Progenitor cell of endocrine pancreas (in vitro differentiated cells): ENCODE measurements around the gene STX11. TPM values are rescaled to one million over a fixed set of nuclear protein-coding genes. Genes with fewer than 3 reads are reported as not detected.
"Not testable (repeated sequence)": the region's sequence is repeated elsewhere in the genome, so short reads cannot be mapped to it uniquely, and the experiment has no call there.

Experiments used
- DNase-seq: peaks from one replicate; pipeline ENCODE4 v3.0.0; 2021; ENCODE audit warnings: low spot score; ENCODE audit not compliant: unreplicated experiment
- H3K27ac Mint-ChIP-seq: 2 replicates; pipeline ENCODE4 v1.8.0; 2021; ENCODE audit warnings: mild to moderate bottlenecking, moderate library complexity, mixed read lengths
- H3K27me3 Mint-ChIP-seq: 2 replicates; pipeline ENCODE4 v1.8.0; 2021; ENCODE audit warnings: mixed read lengths
- H3K36me3 Mint-ChIP-seq: 2 replicates; pipeline ENCODE4 v1.8.0; 2022; ENCODE audit warnings: mixed read lengths; ENCODE audit not compliant: insufficient read depth
- H3K4me1 Mint-ChIP-seq: 2 replicates; pipeline ENCODE4 v1.8.0; 2021; ENCODE audit warnings: low read depth, mixed read lengths
- H3K4me3 Mint-ChIP-seq: 2 replicates; pipeline ENCODE4 v1.8.0; 2021; ENCODE audit warnings: low read depth, mild to moderate bottlenecking, moderate library complexity, mixed read lengths
- H3K9me3 Mint-ChIP-seq: 2 replicates; pipeline ENCODE4 v1.8.0; 2021; ENCODE audit warnings: low read depth, mixed read lengths
- CTCF ChIP-seq: fragments of 200-600 bp; sonication (generic); IDR thresholded peaks from one replicate; pipeline ENCODE4 v1.5.0; 2021; ENCODE audit warnings: antibody characterized with exemption, mild to moderate bottlenecking; ENCODE audit not compliant: unreplicated experiment
- total RNA-seq: library from RNA; stranded (reverse); gene quantifications from 2 replicates; pipeline ENCODE4 v1.2.1, GENCODE V29; 2021

STX11 gene
- total RNA-seq, 1 donor from 2014 or later, result not detected

GRCh38 chr6:144123421-144123820 lies 26.9 kb upstream of the STX11 start:
- Mint-ChIP-seq H3K4me3 (no peak overlapping the region), H3K9me3 (peaks cover 11% of the 10 kb centered on the region), H3K27me3 (no peaks in the 10 kb centered on the region), H3K36me3 (no peaks in the 10 kb centered on the region), H3K4me1 (no peaks in the 10 kb centered on the region), H3K27ac (no peak overlapping the region)
- no peak for DNase-seq
- TF ChIP-seq CTCF, result no peak

- H3K9me3 Mint-ChIP-seq, result peaks cover 11% of the 10 kb centered on the region
- DNase-seq, result no peak
- H3K27me3 Mint-ChIP-seq, result no peaks in the 10 kb centered on the region
- no peak overlapping the region for H3K4me3 Mint-ChIP-seq
- no peaks in the 10 kb centered on the region for H3K4me1 Mint-ChIP-seq
- TF ChIP-seq CTCF, result no peak
- H3K27ac Mint-ChIP-seq, result no peak overlapping the region
- no peaks in the 10 kb centered on the region for H3K36me3 Mint-ChIP-seq
These were observed 26.5 kb upstream of the STX11 start for GRCh38 chr6:144123836-144124235.

- peaks cover 6% of the 10 kb centered on the region for H3K27me3 Mint-ChIP-seq
- DNase-seq, result no peak
- no peak overlapping the region for H3K4me3 Mint-ChIP-seq
- no peaks in the 10 kb centered on the region for H3K36me3 Mint-ChIP-seq
- H3K4me1 Mint-ChIP-seq, result no peaks in the 10 kb centered on the region
- no peak for TF ChIP-seq CTCF
- no peak overlapping the region for H3K27ac Mint-ChIP-seq
- H3K9me3 Mint-ChIP-seq, result peaks cover 7% of the 10 kb centered on the region
These were observed 23.2 kb upstream of the STX11 start for GRCh38 chr6:144127097-144127496.

GRCh38 chr6:144129469-144129868 lies 20.8 kb upstream of the STX11 start:
- H3K4me1 Mint-ChIP-seq, result no peaks in the 10 kb centered on the region
- no peak overlapping the region for H3K4me3 Mint-ChIP-seq

GRCh38 chr6:144131248-144131709 lies 19.0 kb upstream of the STX11 start:
- no peaks in the 10 kb centered on the region for H3K9me3 Mint-ChIP-seq
- no peak overlapping the region for H3K27ac Mint-ChIP-seq
- H3K4me1 Mint-ChIP-seq, result no peaks in the 10 kb centered on the region
- no peaks in the 10 kb centered on the region for H3K36me3 Mint-ChIP-seq
- peaks cover 6% of the 10 kb centered on the region for H3K27me3 Mint-ChIP-seq
- H3K4me3 Mint-ChIP-seq, result no peak overlapping the region
- no peak for DNase-seq
- no peak for TF ChIP-seq CTCF

More at GRCh38 chr6:144129469-144129868, 20.8 kb upstream of the STX11 start:
- H3K27me3 Mint-ChIP-seq, result peaks cover 6% of the 10 kb centered on the region
- no peaks in the 10 kb centered on the region for H3K9me3 Mint-ChIP-seq
- no peak overlapping the region for H3K27ac Mint-ChIP-seq
- no peak for TF ChIP-seq CTCF
- DNase-seq, result no peak
- no peaks in the 10 kb centered on the region for H3K36me3 Mint-ChIP-seq

- not testable (repeated sequence) for DNase-seq, H3K27ac Mint-ChIP-seq, H3K9me3 Mint-ChIP-seq, H3K4me3 Mint-ChIP-seq, H3K27me3 Mint-ChIP-seq, H3K36me3 Mint-ChIP-seq, H3K4me1 Mint-ChIP-seq
These were observed 18.1 kb upstream of the STX11 start for GRCh38 chr6:144132167-144132690.
